ENCODE measurements around the gene PTGER3.

PTGER3 gene

GRCh38 chr1:71031426-71031825 lies 16.2 kb downstream of the PTGER3 start:
- H3K9me3 ChIP-seq (ENCODE audit: control insufficient read depth in 1 of 2, low read length in 2 of 2) = no peaks in the 10 kb centered on the region
- H3K4me1 ChIP-seq (ENCODE audit: control insufficient read depth in 1 of 2, insufficient read depth in 2 of 2, low read length in 2 of 2) = peaks cover 0 to 7% of the 10 kb centered on the region in 2 donors
- no peaks in the 10 kb centered on the region for H3K36me3 ChIP-seq (ENCODE audit: control insufficient read depth in 1 of 2, insufficient read depth in 2 of 2, low read length in 2 of 2)
- no peaks in the 10 kb centered on the region for H3K27me3 ChIP-seq (ENCODE audit: low read depth, low read length)
- no peak overlapping the region for H3K4me3 ChIP-seq (ENCODE audit: low read depth in 1 of 2, low read length in 2 of 2)
- H3K27ac ChIP-seq (ENCODE audit: low read length) = no peak overlapping the region

- H3K27ac ChIP-seq (ENCODE audit: low read length) = no peak overlapping the region
- peaks cover 0 to 7% of the 10 kb centered on the region in 2 donors for H3K4me1 ChIP-seq (ENCODE audit: control insufficient read depth in 1 of 2, insufficient read depth in 2 of 2, low read length in 2 of 2)
- no peaks in the 10 kb centered on the region for H3K27me3 ChIP-seq (ENCODE audit: low read depth, low read length)
- no peaks in the 10 kb centered on the region for H3K9me3 ChIP-seq (ENCODE audit: control insufficient read depth in 1 of 2, low read length in 2 of 2)
- H3K4me3 ChIP-seq (ENCODE audit: low read depth in 1 of 2, low read length in 2 of 2) = no peak overlapping the region
- no peaks in the 10 kb centered on the region for H3K36me3 ChIP-seq (ENCODE audit: control insufficient read depth in 1 of 2, insufficient read depth in 2 of 2, low read length in 2 of 2)
These were observed 17.6 kb downstream of the PTGER3 start for GRCh38 chr1:71030026-71030425.

GRCh38 chr1:71028981-71029380 lies 18.6 kb downstream of the PTGER3 start:
- no peaks in the 10 kb centered on the region for H3K27me3 ChIP-seq (ENCODE audit: low read depth, low read length)
- no peaks in the 10 kb centered on the region for H3K36me3 ChIP-seq (ENCODE audit: control insufficient read depth in 1 of 2, insufficient read depth in 2 of 2, low read length in 2 of 2)
- H3K9me3 ChIP-seq (ENCODE audit: control insufficient read depth in 1 of 2, low read length in 2 of 2) = no peaks in the 10 kb centered on the region
- H3K4me3 ChIP-seq (ENCODE audit: low read depth in 1 of 2, low read length in 2 of 2) = no peak overlapping the region
- peaks cover 0 to 7% of the 10 kb centered on the region in 2 donors for H3K4me1 ChIP-seq (ENCODE audit: control insufficient read depth in 1 of 2, insufficient read depth in 2 of 2, low read length in 2 of 2)
- no peak overlapping the region for H3K27ac ChIP-seq (ENCODE audit: low read length)

GRCh38 chr1:71027991-71028390 lies 19.6 kb downstream of the PTGER3 start:
- H3K27ac ChIP-seq (ENCODE audit: low read length) = no peak overlapping the region
- no peaks in the 10 kb centered on the region for H3K27me3 ChIP-seq (ENCODE audit: low read depth, low read length)
- H3K9me3 ChIP-seq (ENCODE audit: control insufficient read depth in 1 of 2, low read length in 2 of 2) = no peaks in the 10 kb centered on the region
- no peaks in the 10 kb centered on the region for H3K36me3 ChIP-seq (ENCODE audit: control insufficient read depth in 1 of 2, insufficient read depth in 2 of 2, low read length in 2 of 2)
- peaks cover 0 to 4% of the 10 kb centered on the region in 2 donors for H3K4me1 ChIP-seq (ENCODE audit: control insufficient read depth in 1 of 2, insufficient read depth in 2 of 2, low read length in 2 of 2)
- no peak overlapping the region for H3K4me3 ChIP-seq (ENCODE audit: low read depth in 1 of 2, low read length in 2 of 2)

DNA sequence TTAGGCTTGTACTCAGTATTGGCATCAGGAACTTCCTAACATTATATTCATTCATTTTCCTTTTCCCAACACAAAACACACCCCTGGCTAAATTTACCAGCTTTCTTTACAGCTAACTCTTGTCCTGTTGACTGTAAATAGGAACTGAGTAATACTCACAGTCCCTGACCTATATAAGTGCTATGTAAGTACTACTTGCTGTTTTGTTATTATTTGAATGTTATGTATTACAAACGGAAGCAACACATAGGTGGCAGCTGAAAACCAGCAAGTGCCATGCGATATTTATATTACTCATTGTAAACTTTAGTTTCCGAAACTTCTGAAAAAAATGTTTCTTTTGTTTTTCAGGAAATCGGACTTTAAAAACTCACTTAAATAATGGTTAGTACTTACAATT lies 21.5 kb downstream of the PTGER3 start:
- Histone ChIP-seq H3K27ac (ENCODE audit: low read length) (no peak overlapping the region), H3K9me3 (ENCODE audit: control insufficient read depth in 1 of 2, low read length in 2 of 2) (no peaks in the 10 kb centered on the region), H3K4me3 (ENCODE audit: low read depth in 1 of 2, low read length in 2 of 2) (no peak overlapping the region), H3K27me3 (ENCODE audit: low read depth, low read length) (no peaks in the 10 kb centered on the region), H3K36me3 (ENCODE audit: control insufficient read depth in 1 of 2, insufficient read depth in 2 of 2, low read length in 2 of 2) (no peaks in the 10 kb centered on the region), H3K4me1 (ENCODE audit: control insufficient read depth in 1 of 2, insufficient read depth in 2 of 2, low read length in 2 of 2) (no peaks in the 10 kb centered on the region)

DNA sequence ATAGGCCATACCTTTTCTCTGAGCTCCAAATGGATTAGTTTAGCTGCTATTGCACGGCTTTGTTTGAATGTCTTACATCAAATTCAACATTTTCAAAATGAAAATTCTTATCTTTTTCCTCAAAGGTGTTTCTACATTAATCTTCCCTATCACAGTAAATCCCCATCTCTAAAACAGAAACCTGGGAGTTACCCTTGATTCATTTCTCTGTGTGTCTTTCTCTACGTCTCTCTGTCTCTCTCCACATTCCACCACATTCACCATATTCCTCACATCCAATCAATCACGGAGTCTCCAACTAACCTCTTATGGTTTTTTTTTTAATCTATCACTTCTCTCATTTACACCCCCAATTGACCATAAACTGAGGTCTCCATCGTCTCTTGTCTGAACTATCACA lies 24.1 kb downstream of the PTGER3 start:
- Histone ChIP-seq H3K4me3 (ENCODE audit: low read depth in 1 of 2, low read length in 2 of 2) (no peak overlapping the region), H3K9me3 (ENCODE audit: control insufficient read depth in 1 of 2, low read length in 2 of 2) (no peaks in the 10 kb centered on the region), H3K36me3 (ENCODE audit: control insufficient read depth in 1 of 2, insufficient read depth in 2 of 2, low read length in 2 of 2) (no peaks in the 10 kb centered on the region), H3K27me3 (ENCODE audit: low read depth, low read length) (no peaks in the 10 kb centered on the region), H3K27ac (ENCODE audit: low read length) (no peak overlapping the region), H3K4me1 (ENCODE audit: control insufficient read depth in 1 of 2, insufficient read depth in 2 of 2, low read length in 2 of 2) (no peaks in the 10 kb centered on the region)

GRCh38 chr1:71019233-71019969 lies 28.2 kb downstream of the PTGER3 start:
- Histone ChIP-seq H3K9me3 (ENCODE audit: control insufficient read depth in 1 of 2, low read length in 2 of 2) (no peaks in the 10 kb centered on the region), H3K4me3 (ENCODE audit: low read depth in 1 of 2, low read length in 2 of 2) (no peak overlapping the region), H3K27ac (ENCODE audit: low read length) (no peak overlapping the region), H3K36me3 (ENCODE audit: control insufficient read depth in 1 of 2, insufficient read depth in 2 of 2, low read length in 2 of 2) (no peaks in the 10 kb centered on the region), H3K27me3 (ENCODE audit: low read depth, low read length) (no peaks in the 10 kb centered on the region), H3K4me1 (ENCODE audit: control insufficient read depth in 1 of 2, insufficient read depth in 2 of 2, low read length in 2 of 2) (no peaks in the 10 kb centered on the region)

GRCh38 chr1:71018791-71019190 lies 28.8 kb downstream of the PTGER3 start:
- Histone ChIP-seq H3K27me3 (ENCODE audit: low read depth, low read length) (no peaks in the 10 kb centered on the region), H3K9me3 (ENCODE audit: control insufficient read depth in 1 of 2, low read length in 2 of 2) (no peaks in the 10 kb centered on the region), H3K4me1 (ENCODE audit: control insufficient read depth in 1 of 2, insufficient read depth in 2 of 2, low read length in 2 of 2) (no peaks in the 10 kb centered on the region), H3K36me3 (ENCODE audit: control insufficient read depth in 1 of 2, insufficient read depth in 2 of 2, low read length in 2 of 2) (no peaks in the 10 kb centered on the region), H3K27ac (ENCODE audit: low read length) (no peak overlapping the region), H3K4me3 (ENCODE audit: low read depth in 1 of 2, low read length in 2 of 2) (no peak overlapping the region)

DNA sequence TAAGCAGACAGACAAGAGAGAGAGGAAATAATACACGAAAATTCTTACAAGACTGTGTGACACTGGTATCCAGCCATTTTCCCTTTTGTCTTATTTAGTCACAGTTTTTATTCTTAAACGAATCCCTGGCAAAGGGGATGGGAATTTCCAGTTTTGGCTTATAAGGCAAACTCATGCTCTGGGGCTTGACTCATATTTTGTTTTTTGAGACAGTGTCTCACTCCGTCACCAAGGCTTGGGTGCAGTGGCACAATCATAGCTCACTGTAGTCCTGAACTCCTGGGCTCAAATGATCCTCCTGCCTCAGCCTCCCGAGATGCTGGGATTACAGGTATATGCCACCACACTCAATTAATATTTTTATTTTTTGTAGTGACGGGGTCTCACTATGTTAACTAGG lies 31.9 kb downstream of the PTGER3 start:
- Histone ChIP-seq H3K36me3 (ENCODE audit: control insufficient read depth in 1 of 2, insufficient read depth in 2 of 2, low read length in 2 of 2) (no peaks in the 10 kb centered on the region), H3K27me3 (ENCODE audit: low read depth, low read length) (no peaks in the 10 kb centered on the region), H3K27ac (ENCODE audit: low read length) (no peak overlapping the region), H3K4me3 (ENCODE audit: low read depth in 1 of 2, low read length in 2 of 2) (no peak overlapping the region), H3K9me3 (ENCODE audit: control insufficient read depth in 1 of 2, low read length in 2 of 2) (no peaks in the 10 kb centered on the region), H3K4me1 (ENCODE audit: control insufficient read depth in 1 of 2, insufficient read depth in 2 of 2, low read length in 2 of 2) (no peaks in the 10 kb centered on the region)

GRCh38 chr1:71014178-71014579 lies 33.4 kb downstream of the PTGER3 start:
- no peaks in the 10 kb centered on the region for H3K27me3 ChIP-seq (ENCODE audit: low read depth, low read length)
- H3K4me3 ChIP-seq (ENCODE audit: low read depth in 1 of 2, low read length in 2 of 2) = no peak overlapping the region
- H3K9me3 ChIP-seq (ENCODE audit: control insufficient read depth in 1 of 2, low read length in 2 of 2) = no peaks in the 10 kb centered on the region
- no peak overlapping the region for H3K27ac ChIP-seq (ENCODE audit: low read length)
- no peaks in the 10 kb centered on the region for H3K36me3 ChIP-seq (ENCODE audit: control insufficient read depth in 1 of 2, insufficient read depth in 2 of 2, low read length in 2 of 2)
- H3K4me1 ChIP-seq (ENCODE audit: control insufficient read depth in 1 of 2, insufficient read depth in 2 of 2, low read length in 2 of 2) = no peaks in the 10 kb centered on the region

DNA sequence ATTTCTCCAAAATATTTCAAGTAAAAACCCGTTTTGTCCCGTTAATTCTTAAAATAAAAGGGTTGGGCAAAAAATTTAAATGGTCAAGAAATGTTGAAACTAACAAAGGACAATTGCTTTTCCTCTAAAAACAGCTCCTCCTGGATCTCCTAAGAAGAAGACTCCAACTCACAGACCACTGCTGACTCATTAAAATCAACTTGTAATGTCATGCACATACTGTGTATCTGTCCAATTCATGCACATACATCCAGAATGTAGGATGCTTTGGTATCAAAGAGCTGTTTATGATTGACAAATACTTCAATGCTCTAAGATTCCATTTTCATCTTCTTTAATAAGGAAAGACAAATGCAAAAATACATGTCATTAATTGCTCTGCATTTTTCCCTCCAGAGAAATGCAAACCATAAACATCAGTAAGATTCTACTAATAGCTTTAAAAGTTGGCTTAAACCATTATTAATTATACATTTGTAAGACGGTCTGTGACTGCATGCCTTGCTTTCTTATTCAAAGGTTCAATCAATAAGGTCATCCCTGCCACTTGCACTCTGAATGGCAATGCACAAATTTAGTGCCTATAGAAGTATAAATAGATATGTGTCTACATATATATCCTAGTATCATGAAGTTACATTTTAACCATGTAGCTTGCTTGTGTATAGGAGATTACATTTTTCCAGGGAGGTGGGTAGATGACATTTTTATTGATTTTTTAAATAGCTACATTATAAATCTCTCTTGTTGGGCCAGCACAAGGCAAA lies 44.7 kb downstream of the PTGER3 start:
- H3K9me3 ChIP-seq (ENCODE audit: control insufficient read depth in 1 of 2, low read length in 2 of 2) = no peaks in the 10 kb centered on the region
- no peaks in the 10 kb centered on the region for H3K36me3 ChIP-seq (ENCODE audit: control insufficient read depth in 1 of 2, insufficient read depth in 2 of 2, low read length in 2 of 2)
- H3K27ac ChIP-seq (ENCODE audit: low read length) = no peak overlapping the region
- no peak overlapping the region for H3K4me3 ChIP-seq (ENCODE audit: low read depth in 1 of 2, low read length in 2 of 2)
- no peaks in the 10 kb centered on the region for H3K27me3 ChIP-seq (ENCODE audit: low read depth, low read length)
- no peaks in the 10 kb centered on the region for H3K4me1 ChIP-seq (ENCODE audit: control insufficient read depth in 1 of 2, insufficient read depth in 2 of 2, low read length in 2 of 2)

Data from muscle layer of duodenum (tissue), 2 donors.